Mesothelial cell of epicardium (in vitro differentiated cells): ENCODE data around the gene CD59. TPM values are rescaled to one million over a fixed set of nuclear protein-coding genes. Genes with fewer than 3 reads are reported as not detected.
A peak's percentile ranks its signal among the peaks of the same experiment; 100 is the strongest.

Experiments used
- DNase-seq, 2 experiments: peaks; one replicate each; pipeline ENCODE4 v3.0.0; 2021; ENCODE audit warnings: low spot score in 2 of 2; ENCODE audit not compliant: unreplicated experiment in 2 of 2
- H3K27ac Mint-ChIP-seq: 2 replicates; pipeline ENCODE4 v1.8.0; 2021; ENCODE audit warnings: mixed read lengths
- H3K27me3 Mint-ChIP-seq: 2 replicates; pipeline ENCODE4 v1.8.0; 2021; ENCODE audit warnings: low read depth, mixed read lengths
- H3K36me3 Mint-ChIP-seq: 2 replicates; pipeline ENCODE4 v1.8.0; 2021; ENCODE audit warnings: mixed read lengths
- H3K4me1 Mint-ChIP-seq: 2 replicates; pipeline ENCODE4 v1.8.0; 2021; ENCODE audit warnings: mixed read lengths
- H3K4me3 Mint-ChIP-seq: 2 replicates; pipeline ENCODE4 v1.8.0; 2021; ENCODE audit warnings: mild to moderate bottlenecking, moderate library complexity, mixed read lengths
- H3K9me3 Mint-ChIP-seq: 2 replicates; pipeline ENCODE4 v1.8.0; 2021; ENCODE audit warnings: mixed read lengths
- CTCF ChIP-seq: fragments of 200-600 bp; sonication (generic); IDR thresholded peaks from one replicate; pipeline ENCODE4 v1.5.0; 2021; ENCODE audit warnings: antibody characterized with exemption; ENCODE audit not compliant: unreplicated experiment
- total RNA-seq: library from RNA; stranded (reverse); gene quantifications from 3 replicates; pipeline ENCODE4 v1.2.1, GENCODE V29; 2021

Gene CD59
- total RNA-seq, 1 donor from 2014 or later: 162 TPM

- no peak for TF ChIP-seq CTCF
- Mint-ChIP-seq H3K36me3 (peaks cover 8% of the 10 kb centered on the region), H3K4me1 (peaks cover 20% of the 10 kb centered on the region), H3K27me3 (peaks cover 4% of the 10 kb centered on the region), H3K27ac (no peak overlapping the region), H3K9me3 (no peaks in the 10 kb centered on the region), H3K4me3 (no peak overlapping the region)
- no peak for DNase-seq
Measured at GRCh38 chr11:33704240-33705002, 31.8 kb downstream of the CD59 start.

GRCh38 chr11:33703788-33704187, 32.4 kb downstream of the CD59 start:
- Mint-ChIP-seq H3K27ac (no peak overlapping the region), H3K36me3 (peaks cover 2% of the 10 kb centered on the region), H3K9me3 (no peaks in the 10 kb centered on the region), H3K4me1 (peaks cover 20% of the 10 kb centered on the region), H3K4me3 (no peak overlapping the region), H3K27me3 (peaks cover 6% of the 10 kb centered on the region)
- no peak for TF ChIP-seq CTCF
- DNase-seq: no peak

GRCh38 chr11:33703234-33703633, 33.0 kb downstream of the CD59 start:
- Mint-ChIP-seq H3K27me3 (peaks cover 6% of the 10 kb centered on the region), H3K9me3 (no peaks in the 10 kb centered on the region), H3K36me3 (no peaks in the 10 kb centered on the region), H3K4me1 (peaks cover 20% of the 10 kb centered on the region), H3K27ac (no peak overlapping the region), H3K4me3 (no peak overlapping the region)
- DNase-seq: no peak
- TF ChIP-seq CTCF: no peak

GRCh38 chr11:33701302-33702230, 34.7 kb downstream of the CD59 start:
- Mint-ChIP-seq H3K4me1 (peaks cover 20% of the 10 kb centered on the region), H3K4me3 (peak overlapping the region; percentile 77)

More at GRCh38 chr11:33701302-33702230, 34.7 kb downstream of the CD59 start:
- Mint-ChIP-seq H3K27ac (peak overlapping the region; percentile 95), H3K27me3 (peaks cover 14% of the 10 kb centered on the region), H3K36me3 (no peaks in the 10 kb centered on the region), H3K9me3 (no peaks in the 10 kb centered on the region)
- no peak for TF ChIP-seq CTCF
- DNase-seq: no peak
